ENCODE measurements around the gene NR5A1.

- TF ChIP-seq POLR2AphosphoS2 (IDR thresholded peaks at IDR 0.05; ENCODE audit: low read depth, low read length) (no peak), RAD21 (IDR thresholded peaks at IDR 0.05; ENCODE audit: insufficient read depth, low read depth, low read length) (no peak), ZNF274 (IDR thresholded peaks at IDR 0.05; ENCODE audit: insufficient read depth, insufficient read length) (no peak), EZH2 (IDR thresholded peaks at IDR 0.05; ENCODE audit: borderline replicate concordance, control insufficient read depth, low read depth, low read length) (no peak), SMC3 (IDR thresholded peaks at IDR 0.05; ENCODE audit: borderline replicate concordance, low read length) (no peak), FOXK2 (IDR thresholded peaks at IDR 0.05) (no peak), CREB1 (IDR thresholded peaks at IDR 0.05; ENCODE audit: low read depth) (no peak), POLR2AphosphoS5 (IDR thresholded peaks at IDR 0.05; ENCODE audit: low read length) (no peak), EGR1 (IDR thresholded peaks at IDR 0.05; ENCODE audit: borderline replicate concordance in 1 of 2, low read depth in 2 of 2, low read length in 2 of 2) (no peak), NFYB (IDR thresholded peaks at IDR 0.05; ENCODE audit: insufficient read depth, low read depth, low read length) (no peak)
- TF ChIP-seq, protein P1, sequence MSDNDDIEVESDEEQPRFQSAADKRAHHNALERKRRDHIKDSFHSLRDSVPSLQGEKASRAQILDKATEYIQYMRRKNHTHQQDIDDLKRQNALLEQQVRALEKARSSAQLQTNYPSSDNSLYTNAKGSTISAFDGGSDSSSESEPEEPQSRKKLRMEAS (IDR thresholded peaks at IDR 0.05; ENCODE audit: low read depth, low read length) = no peak
- TF ChIP-seq, protein P2, sequence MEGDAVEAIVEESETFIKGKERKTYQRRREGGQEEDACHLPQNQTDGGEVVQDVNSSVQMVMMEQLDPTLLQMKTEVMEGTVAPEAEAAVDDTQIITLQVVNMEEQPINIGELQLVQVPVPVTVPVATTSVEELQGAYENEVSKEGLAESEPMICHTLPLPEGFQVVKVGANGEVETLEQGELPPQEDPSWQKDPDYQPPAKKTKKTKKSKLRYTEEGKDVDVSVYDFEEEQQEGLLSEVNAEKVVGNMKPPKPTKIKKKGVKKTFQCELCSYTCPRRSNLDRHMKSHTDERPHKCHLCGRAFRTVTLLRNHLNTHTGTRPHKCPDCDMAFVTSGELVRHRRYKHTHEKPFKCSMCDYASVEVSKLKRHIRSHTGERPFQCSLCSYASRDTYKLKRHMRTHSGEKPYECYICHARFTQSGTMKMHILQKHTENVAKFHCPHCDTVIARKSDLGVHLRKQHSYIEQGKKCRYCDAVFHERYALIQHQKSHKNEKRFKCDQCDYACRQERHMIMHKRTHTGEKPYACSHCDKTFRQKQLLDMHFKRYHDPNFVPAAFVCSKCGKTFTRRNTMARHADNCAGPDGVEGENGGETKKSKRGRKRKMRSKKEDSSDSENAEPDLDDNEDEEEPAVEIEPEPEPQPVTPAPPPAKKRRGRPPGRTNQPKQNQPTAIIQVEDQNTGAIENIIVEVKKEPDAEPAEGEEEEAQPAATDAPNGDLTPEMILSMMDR (IDR thresholded peaks at IDR 0.05 in 2 of 3, conservative IDR thresholded peaks at IDR 0.05 in 1 of 3; ENCODE audit: control insufficient read depth in 2 of 3, extremely low read depth in 1 of 3, insufficient read depth in 1 of 3, low read depth in 3 of 3, low read length in 3 of 3) = no peak
Observed at GRCh38 chr9:124467410-124468060, 39.7 kb downstream of the NR5A1 start.
